ENCODE results near the gene FAM111A. TPM values are rescaled to one million over a fixed set of nuclear protein-coding genes. Genes with fewer than 3 reads are reported as not detected.

FAM111A gene
- total and polyA plus RNA-seq, 9 of the 15 experiments (the other 6 are each of a cell fraction or from before 2014, with no cell fraction given), result 14.8 to 30.6 (median 20.1) TPM

DNA sequence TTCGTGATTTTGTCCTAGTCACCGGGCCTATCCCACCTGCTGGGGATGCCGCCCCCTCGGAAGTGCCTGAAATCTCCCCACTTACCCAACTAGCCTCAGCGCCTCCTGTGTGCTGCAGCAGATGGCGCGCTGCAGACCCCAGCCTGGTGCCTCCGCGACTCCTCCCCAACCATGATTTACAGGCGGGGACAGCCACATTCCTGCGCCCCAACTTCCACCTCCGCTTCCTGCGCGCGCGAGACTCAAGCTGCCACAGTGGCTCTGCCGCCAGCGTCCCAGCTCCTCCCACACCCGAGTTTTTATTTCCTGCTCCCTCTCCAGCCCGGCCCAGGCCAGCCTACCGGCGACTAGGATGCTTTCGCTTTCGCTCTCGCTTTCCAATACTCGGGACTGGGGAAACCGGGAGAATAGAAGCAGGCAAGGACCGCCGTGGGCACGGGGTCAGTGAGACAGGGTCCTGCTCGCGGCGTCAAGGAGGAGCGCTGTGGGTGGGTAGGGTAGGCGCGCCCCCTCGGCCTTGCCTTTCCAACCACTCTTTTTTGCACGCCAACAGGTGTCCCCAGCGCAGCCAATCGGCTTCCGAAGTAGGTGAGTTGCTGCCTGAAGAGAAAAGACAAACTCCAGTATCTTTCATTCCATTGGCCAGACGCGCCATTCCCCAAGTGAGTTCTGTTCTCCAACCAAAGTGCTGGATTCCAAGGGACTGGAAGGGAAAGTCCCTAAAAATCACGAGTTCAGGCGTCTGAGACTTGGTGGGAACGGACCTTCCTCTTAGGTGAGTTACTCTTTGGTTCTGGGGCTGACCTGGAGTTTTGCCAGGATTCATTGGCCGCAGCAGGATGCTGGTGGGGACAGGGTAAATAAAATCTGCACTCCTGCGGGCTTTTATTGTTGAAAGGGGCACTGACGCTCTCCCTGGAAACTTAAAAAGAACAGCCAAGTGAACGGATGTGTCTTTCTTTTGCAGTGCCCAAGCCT lies at the start of gene FAM111A (continued):
- TF ChIP-seq ZNF232 (CRISPR knock-in tag; IDR thresholded peaks at IDR 0.05) (no peak), EGR1 (conservative IDR thresholded peaks at IDR 0.05) (peak; percentile 44; the same call in 1 of the 2 replicates), ZNF583 (CRISPR knock-in tag; IDR thresholded peaks at IDR 0.05) (peak; percentile 42; the same call in 1 of the 2 replicates), POLR2G (IDR thresholded peaks at IDR 0.05; ENCODE audit: low read depth, low read length) (peak; percentile 81), ELF1 (tag; IDR thresholded peaks at IDR 0.05) (peak; percentile 69), PHF20 (IDR thresholded peaks at IDR 0.05; ENCODE audit: partially characterized antibody) (no peak), RBM22 (IDR thresholded peaks at IDR 0.05; ENCODE audit: low read depth, low read length, poor library complexity, severe bottlenecking) (no peak), FOXJ3 (CRISPR knock-in tag; IDR thresholded peaks at IDR 0.05) (no peak), SAFB (IDR thresholded peaks at IDR 0.05; ENCODE audit: borderline replicate concordance, low read depth, low read length) (peak; percentile 80; the same call in 1 of the 2 replicates), ARHGAP35 (IDR thresholded peaks at IDR 0.05; ENCODE audit: partially characterized antibody) (no peak), MAFK (IDR thresholded peaks at IDR 0.05; ENCODE audit: low read length) (no peak), EWSR1 (IDR thresholded peaks at IDR 0.05; ENCODE audit: borderline replicate concordance, low read depth, partially characterized antibody) (no peak), MEIS2 (IDR thresholded peaks at IDR 0.05; ENCODE audit: partially characterized antibody) (peak; percentile 94), POLR2A (conservative IDR thresholded peaks at IDR 0.05) (peak; percentile 66)
- TF ChIP-seq, protein P1, sequence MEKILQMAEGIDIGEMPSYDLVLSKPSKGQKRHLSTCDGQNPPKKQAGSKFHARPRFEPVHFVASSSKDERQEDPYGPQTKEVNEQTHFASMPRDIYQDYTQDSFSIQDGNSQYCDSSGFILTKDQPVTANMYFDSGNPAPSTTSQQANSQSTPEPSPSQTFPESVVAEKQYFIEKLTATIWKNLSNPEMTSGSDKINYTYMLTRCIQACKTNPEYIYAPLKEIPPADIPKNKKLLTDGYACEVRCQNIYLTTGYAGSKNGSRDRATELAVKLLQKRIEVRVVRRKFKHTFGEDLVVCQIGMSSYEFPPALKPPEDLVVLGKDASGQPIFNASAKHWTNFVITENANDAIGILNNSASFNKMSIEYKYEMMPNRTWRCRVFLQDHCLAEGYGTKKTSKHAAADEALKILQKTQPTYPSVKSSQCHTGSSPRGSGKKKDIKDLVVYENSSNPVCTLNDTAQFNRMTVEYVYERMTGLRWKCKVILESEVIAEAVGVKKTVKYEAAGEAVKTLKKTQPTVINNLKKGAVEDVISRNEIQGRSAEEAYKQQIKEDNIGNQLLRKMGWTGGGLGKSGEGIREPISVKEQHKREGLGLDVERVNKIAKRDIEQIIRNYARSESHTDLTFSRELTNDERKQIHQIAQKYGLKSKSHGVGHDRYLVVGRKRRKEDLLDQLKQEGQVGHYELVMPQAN (IDR thresholded peaks at IDR 0.05; ENCODE audit: borderline replicate concordance), result peak; percentile 57; the same call in 1 of the 2 replicates
